Germinal center (tissue), 1 donor: ENCODE data around the gene LIPM.

Experiments
- DNase-seq: peaks from one replicate; pipeline ENCODE4 v3.0.0; 2012; ENCODE audit warnings: mixed read lengths, low spot score

Gene LIPM

GRCh38 chr10:88802523-88803285 is at the start of gene LIPM:
LIPM (plus strand) TSS chr10:88802730; CDS start chr10:88802897, 167 bp downstream.
- DNase-seq: no peak

GRCh38 chr10:88754287-88754686 is 48.2 kb upstream of the LIPM start:
- DNase-seq: no peak

GRCh38 chr10:88755753-88756152 is 46.8 kb upstream of the LIPM start:
- no peak for DNase-seq

- DNase-seq: no peak
Measured at GRCh38 chr10:88756660-88757059, 45.9 kb upstream of the LIPM start.

- DNase-seq: no peak
Measured at GRCh38 chr10:88759366-88760101, 43.0 kb upstream of the LIPM start, which contains the start of gene LIPN. LIPN (plus strand) TSS chr10:88760020; CDS start chr10:88761406, 1,386 bp downstream.

GRCh38 chr10:88762906-88763305 is 39.6 kb upstream of the LIPM start:
- no peak for DNase-seq

- DNase-seq: no peak
Measured at GRCh38 chr10:88763441-88763840, 39.1 kb upstream of the LIPM start.

GRCh38 chr10:88764110-88764509 is 38.4 kb upstream of the LIPM start:
- no peak for DNase-seq

- no peak for DNase-seq
Measured at GRCh38 chr10:88765816-88766215, 36.7 kb upstream of the LIPM start.

- DNase-seq: no peak
Measured at GRCh38 chr10:88769384-88769783, 33.1 kb upstream of the LIPM start.

GRCh38 chr10:88781206-88781605 is 21.3 kb upstream of the LIPM start:
- DNase-seq: no peak

GRCh38 chr10:88782222-88782621 is 20.3 kb upstream of the LIPM start:
- DNase-seq: no peak

- DNase-seq: no peak
Measured at GRCh38 chr10:88783724-88784123, 18.8 kb upstream of the LIPM start.

GRCh38 chr10:88786032-88786770 is 16.3 kb upstream of the LIPM start:
- no peak for DNase-seq

GRCh38 chr10:88787463-88787862 is 15.1 kb upstream of the LIPM start:
- no peak for DNase-seq

GRCh38 chr10:88788924-88789323 is 13.6 kb upstream of the LIPM start:
- no peak for DNase-seq

GRCh38 chr10:88791924-88792323 is 10.6 kb upstream of the LIPM start:
- DNase-seq: no peak

- DNase-seq: no peak
Measured at GRCh38 chr10:88792661-88793060, 9.9 kb upstream of the LIPM start.

GRCh38 chr10:88793712-88794299 is 8.7 kb upstream of the LIPM start:
- DNase-seq: no peak

GRCh38 chr10:88794731-88795130 is 7.8 kb upstream of the LIPM start:
- no peak for DNase-seq

- DNase-seq: no peak
Measured at GRCh38 chr10:88800152-88801125, 2.1 kb upstream of the LIPM start.
